GM23338 (cell line): Measurements from ENCODE around the gene ANG. TPM values are rescaled to one million over a fixed set of nuclear protein-coding genes. Genes with fewer than 3 reads are reported as not detected.

Experiments used
- ATAC-seq: fragments of 200-7000 bp; cut with Tn5 transposase; 3 replicates; pipeline ENCODE4 v1.9.1; 2020
- DNase-seq: peaks from one replicate; pipeline ENCODE4 v3.0.0-alpha.2; 2015; ENCODE audit warnings: low spot score
- H2AFZ ChIP-seq: fragments of 200-600 bp; sonication (generic); 2 replicates; pipeline ENCODE4 v1.8.0; 2016; ENCODE audit warnings: antibody characterized with exemption, mild to moderate bottlenecking, moderate library complexity
- H3F3A ChIP-seq: fragments of 200-600 bp; sonication (generic); replicated peaks from 2 replicates; pipeline ENCODE4 v1.8.0; 2017; ENCODE audit warnings: antibody characterized with exemption, mixed run types, low read depth
- H3K27ac ChIP-seq: fragments of 200-600 bp; sonication (generic); 2 replicates; pipeline ENCODE4 v1.6.1; 2016; ENCODE audit warnings: low read depth
- H3K27me3 ChIP-seq: fragments of 200-600 bp; sonication (generic); 2 replicates; pipeline ENCODE4 v1.8.0; 2016; ENCODE audit warnings: mild to moderate bottlenecking, mixed run types, moderate library complexity; ENCODE audit not compliant: insufficient read depth
- H3K36me3 ChIP-seq: fragments of 200-600 bp; sonication (generic); 2 replicates; pipeline ENCODE4 v1.8.0; 2016; ENCODE audit warnings: mild to moderate bottlenecking; ENCODE audit not compliant: insufficient read depth
- H3K4me1 ChIP-seq: fragments of 200-600 bp; sonication (generic); 2 replicates; pipeline ENCODE4 v1.8.0; 2016; ENCODE audit warnings: mild to moderate bottlenecking, moderate library complexity; ENCODE audit not compliant: insufficient read depth
- H3K4me2 ChIP-seq: fragments of 200-600 bp; sonication (generic); 2 replicates; pipeline ENCODE4 v1.7.1; 2017; ENCODE audit warnings: mixed run types
- H3K4me3 ChIP-seq: fragments of 200-600 bp; sonication (generic); 2 replicates; pipeline ENCODE4 v1.6.1; 2016; ENCODE audit warnings: mixed run types
- H3K79me2 ChIP-seq: fragments of 200-600 bp; sonication (generic); replicated peaks from 2 replicates; pipeline ENCODE4 v1.8.0; 2017; ENCODE audit warnings: mild to moderate bottlenecking; ENCODE audit not compliant: insufficient read depth
- H3K9me2 ChIP-seq: fragments of 200-600 bp; sonication (generic); 2 replicates; pipeline ENCODE4 v1.8.0; 2017; ENCODE audit not compliant: insufficient read depth
- H4K20me1 ChIP-seq: fragments of 200-600 bp; sonication (generic); replicated peaks from 2 replicates; pipeline ENCODE4 v1.8.0; 2017; ENCODE audit warnings: mild to moderate bottlenecking; ENCODE audit not compliant: insufficient read depth
- H3K27ac Mint-ChIP-seq: 2 replicates; pipeline ENCODE4 v1.8.0; 2020; ENCODE audit warnings: inconsistent platforms, mild to moderate bottlenecking, moderate library complexity, mixed read lengths
- H3K27me3 Mint-ChIP-seq: 3 replicates; pipeline ENCODE4 v1.8.0; 2022; ENCODE audit warnings: low read depth, mild to moderate bottlenecking, moderate library complexity, mixed read lengths, inconsistent platforms; ENCODE audit not compliant: insufficient read depth, poor library complexity
- H3K36me3 Mint-ChIP-seq: 3 replicates; pipeline ENCODE4 v1.8.0; 2021; ENCODE audit warnings: low read depth, mild to moderate bottlenecking, inconsistent platforms, moderate library complexity, mixed read lengths
- H3K4me1 Mint-ChIP-seq: 3 replicates; pipeline ENCODE4 v1.8.0; 2020; ENCODE audit warnings: mild to moderate bottlenecking, inconsistent platforms, mixed read lengths
- H3K4me3 Mint-ChIP-seq: 3 replicates; pipeline ENCODE4 v1.8.0; 2021; ENCODE audit warnings: moderate library complexity, mild to moderate bottlenecking, inconsistent platforms, mixed read lengths
- H3K9me3 Mint-ChIP-seq: 3 replicates; pipeline ENCODE4 v1.8.0; 2020; ENCODE audit warnings: moderate library complexity, mild to moderate bottlenecking, inconsistent platforms, mixed read lengths
- CREB1 ChIP-seq: fragments of 250-450 bp; sonication (Bioruptor Pico); IDR thresholded peaks from 2 replicates; pipeline ENCODE4 v1.5.0; 2020; ENCODE audit warnings: low read depth, mild to moderate bottlenecking, moderate library complexity
- EZH2 ChIP-seq: fragments of 200-600 bp; sonication (generic); IDR thresholded peaks from one replicate; pipeline ENCODE4 v1.8.0; 2017; ENCODE audit warnings: antibody characterized with exemption, mild to moderate bottlenecking, low read depth; ENCODE audit not compliant: unreplicated experiment
- EZH2phosphoT487 ChIP-seq: fragments of 200-600 bp; sonication (generic); IDR thresholded peaks from one replicate; pipeline ENCODE4 v1.8.1; 2018; ENCODE audit warnings: antibody characterized with exemption; ENCODE audit not compliant: unreplicated experiment
- POLR2AphosphoS5 ChIP-seq: IDR thresholded peaks from 2 replicates; pipeline ENCODE4 v1.6.1; 2016; ENCODE audit warnings: antibody characterized with exemption, low read depth
- ZNF331 ChIP-seq: fragments of 250-450 bp; sonication (Bioruptor Pico); IDR thresholded peaks from 2 replicates; pipeline ENCODE4 v1.5.0; 2020; ENCODE audit warnings: low read depth, mild to moderate bottlenecking, moderate library complexity
- polyA plus RNA-seq: library from polyadenylated mRNA; unstranded; fragments of >200 nt; fragmentation: Nextera tagmentation; extraction: Ambion mirVana; gene quantifications from 2 replicates; pipeline ENCODE4 v1.2.1, GENCODE V29; 2016
- total RNA-seq: library from RNA; depleted of rRNA; stranded (reverse); fragments of >200 nt; shearing (Covaris generic); gene quantifications from 2 replicates; pipeline ENCODE4 v1.2.3, GENCODE V29; 2014
- TF ChIP-seq, protein P1 (sequence below): fragments of 250-450 bp; sonication (Bioruptor Pico); IDR thresholded peaks from 2 replicates; pipeline ENCODE4 v1.5.0; 2020; ENCODE audit warnings: mild to moderate bottlenecking, moderate library complexity

The ANG gene
- total and polyA plus RNA-seq, 2 experiments from 2014 or later, result 2.3 to 3.7 TPM

DNA sequence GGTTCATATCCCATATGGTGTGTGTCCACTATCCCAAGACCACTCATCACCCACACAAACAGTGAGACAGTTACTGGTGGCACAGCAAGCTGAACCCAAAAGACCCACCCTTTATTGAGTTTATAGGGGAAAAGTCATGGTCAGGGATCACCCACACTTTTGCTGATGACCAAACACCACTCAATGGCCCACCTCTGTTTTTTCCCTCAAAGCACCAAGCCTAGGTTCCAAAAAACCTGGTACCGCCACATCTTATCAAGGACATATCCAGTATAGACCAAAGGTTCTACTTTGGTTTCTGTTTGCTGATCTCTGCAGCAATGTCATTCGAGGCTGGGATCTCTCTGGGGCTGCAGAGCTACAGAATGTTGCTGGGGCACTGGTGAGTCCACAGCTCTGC lies 27.4 kb upstream of the ANG start:
- Histone ChIP-seq H3K4me2 (no peak overlapping the region), H3K9me2 (no peaks in the 10 kb centered on the region), H3K27ac (no peak overlapping the region), H3F3A (peaks cover 11% of the 10 kb centered on the region; the same call in 1 of the 2 replicates), H3K36me3 (no peaks in the 10 kb centered on the region), H3K27me3 (peaks cover 28% of the 10 kb centered on the region), H3K79me2 (no peaks in the 10 kb centered on the region), H3K4me3 (no peak overlapping the region), H4K20me1 (no peaks in the 10 kb centered on the region), H2AFZ (no peak overlapping the region; the same call in 1 of the 2 replicates), H3K4me1 (peaks cover 4% of the 10 kb centered on the region; the same call in 1 of the 2 replicates)
- Mint-ChIP-seq H3K27ac (no peak overlapping the region), H3K4me1 (peaks cover 16% of the 10 kb centered on the region), H3K36me3 (no peaks in the 10 kb centered on the region; the same call in 2 of the 3 replicates), H3K9me3 (peaks cover 10% of the 10 kb centered on the region; the same call in 2 of the 3 replicates), H3K27me3 (peaks cover 49% of the 10 kb centered on the region), H3K4me3 (no peak overlapping the region; the same call in 2 of the 3 replicates)
- no peak for TF ChIP-seq POLR2AphosphoS5
- TF ChIP-seq ZNF331, result no peak
- no peak for TF ChIP-seq EZH2phosphoT487
- TF ChIP-seq, protein P1, sequence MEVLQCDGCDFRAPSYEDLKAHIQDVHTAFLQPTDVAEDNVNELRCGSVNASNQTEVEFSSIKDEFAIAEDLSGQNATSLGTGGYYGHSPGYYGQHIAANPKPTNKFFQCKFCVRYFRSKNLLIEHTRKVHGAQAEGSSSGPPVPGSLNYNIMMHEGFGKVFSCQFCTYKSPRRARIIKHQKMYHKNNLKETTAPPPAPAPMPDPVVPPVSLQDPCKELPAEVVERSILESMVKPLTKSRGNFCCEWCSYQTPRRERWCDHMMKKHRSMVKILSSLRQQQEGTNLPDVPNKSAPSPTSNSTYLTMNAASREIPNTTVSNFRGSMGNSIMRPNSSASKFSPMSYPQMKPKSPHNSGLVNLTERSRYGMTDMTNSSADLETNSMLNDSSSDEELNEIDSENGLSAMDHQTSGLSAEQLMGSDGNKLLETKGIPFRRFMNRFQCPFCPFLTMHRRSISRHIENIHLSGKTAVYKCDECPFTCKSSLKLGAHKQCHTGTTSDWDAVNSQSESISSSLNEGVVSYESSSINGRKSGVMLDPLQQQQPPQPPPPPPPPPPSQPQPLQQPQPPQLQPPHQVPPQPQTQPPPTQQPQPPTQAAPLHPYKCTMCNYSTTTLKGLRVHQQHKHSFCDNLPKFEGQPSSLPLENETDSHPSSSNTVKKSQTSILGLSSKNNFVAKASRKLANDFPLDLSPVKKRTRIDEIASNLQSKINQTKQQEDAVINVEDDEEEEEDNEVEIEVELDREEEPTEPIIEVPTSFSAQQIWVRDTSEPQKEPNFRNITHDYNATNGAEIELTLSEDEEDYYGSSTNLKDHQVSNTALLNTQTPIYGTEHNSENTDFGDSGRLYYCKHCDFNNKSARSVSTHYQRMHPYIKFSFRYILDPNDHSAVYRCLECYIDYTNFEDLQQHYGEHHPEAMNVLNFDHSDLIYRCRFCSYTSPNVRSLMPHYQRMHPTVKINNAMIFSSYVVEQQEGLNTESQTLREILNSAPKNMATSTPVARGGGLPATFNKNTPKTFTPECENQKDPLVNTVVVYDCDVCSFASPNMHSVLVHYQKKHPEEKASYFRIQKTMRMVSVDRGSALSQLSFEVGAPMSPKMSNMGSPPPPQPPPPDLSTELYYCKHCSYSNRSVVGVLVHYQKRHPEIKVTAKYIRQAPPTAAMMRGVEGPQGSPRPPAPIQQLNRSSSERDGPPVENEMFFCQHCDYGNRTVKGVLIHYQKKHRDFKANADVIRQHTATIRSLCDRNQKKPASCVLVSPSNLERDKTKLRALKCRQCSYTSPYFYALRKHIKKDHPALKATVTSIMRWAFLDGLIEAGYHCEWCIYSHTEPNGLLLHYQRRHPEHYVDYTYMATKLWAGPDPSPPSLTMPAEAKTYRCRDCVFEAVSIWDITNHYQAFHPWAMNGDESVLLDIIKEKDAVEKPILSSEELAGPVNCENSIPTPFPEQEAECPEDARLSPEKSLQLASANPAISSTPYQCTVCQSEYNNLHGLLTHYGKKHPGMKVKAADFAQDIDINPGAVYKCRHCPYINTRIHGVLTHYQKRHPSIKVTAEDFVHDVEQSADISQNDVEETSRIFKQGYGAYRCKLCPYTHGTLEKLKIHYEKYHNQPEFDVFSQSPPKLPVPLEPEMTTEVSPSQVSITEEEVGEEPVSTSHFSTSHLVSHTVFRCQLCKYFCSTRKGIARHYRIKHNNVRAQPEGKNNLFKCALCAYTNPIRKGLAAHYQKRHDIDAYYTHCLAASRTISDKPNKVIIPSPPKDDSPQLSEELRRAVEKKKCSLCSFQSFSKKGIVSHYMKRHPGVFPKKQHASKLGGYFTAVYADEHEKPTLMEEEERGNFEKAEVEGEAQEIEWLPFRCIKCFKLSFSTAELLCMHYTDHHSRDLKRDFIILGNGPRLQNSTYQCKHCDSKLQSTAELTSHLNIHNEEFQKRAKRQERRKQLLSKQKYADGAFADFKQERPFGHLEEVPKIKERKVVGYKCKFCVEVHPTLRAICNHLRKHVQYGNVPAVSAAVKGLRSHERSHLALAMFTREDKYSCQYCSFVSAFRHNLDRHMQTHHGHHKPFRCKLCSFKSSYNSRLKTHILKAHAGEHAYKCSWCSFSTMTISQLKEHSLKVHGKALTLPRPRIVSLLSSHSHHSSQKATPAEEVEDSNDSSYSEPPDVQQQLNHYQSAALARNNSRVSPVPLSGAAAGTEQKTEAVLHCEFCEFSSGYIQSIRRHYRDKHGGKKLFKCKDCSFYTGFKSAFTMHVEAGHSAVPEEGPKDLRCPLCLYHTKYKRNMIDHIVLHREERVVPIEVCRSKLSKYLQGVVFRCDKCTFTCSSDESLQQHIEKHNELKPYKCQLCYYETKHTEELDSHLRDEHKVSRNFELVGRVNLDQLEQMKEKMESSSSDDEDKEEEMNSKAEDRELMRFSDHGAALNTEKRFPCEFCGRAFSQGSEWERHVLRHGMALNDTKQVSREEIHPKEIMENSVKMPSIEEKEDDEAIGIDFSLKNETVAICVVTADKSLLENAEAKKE (CRISPR knock-in tag), result no peak
- no peak for TF ChIP-seq EZH2
- no peak for TF ChIP-seq CREB1 (CRISPR knock-in tag)
- DNase-seq (no peak), ATAC-seq (no peak)
